HG02610 (cell line): ENCODE measurements around the gene SAMD8.
A peak's percentile ranks its signal among the peaks of the same experiment; 100 is the strongest.

Source experiments
- ATAC-seq: cut with Tn5 transposase; IDR thresholded peaks from one replicate; pipeline ENCODE4 v1.9.1; 2021; ENCODE audit warnings: mild to moderate bottlenecking, moderate library complexity; ENCODE audit not compliant: unreplicated experiment

The SAMD8 gene

GRCh38 chr10:75084834-75085384 lies 26.5 kb upstream of the SAMD8 start:
- ATAC-seq, result no peak

- ATAC-seq, result no peak
Observed at GRCh38 chr10:75086278-75086934, 25.1 kb upstream of the SAMD8 start.

DNA sequence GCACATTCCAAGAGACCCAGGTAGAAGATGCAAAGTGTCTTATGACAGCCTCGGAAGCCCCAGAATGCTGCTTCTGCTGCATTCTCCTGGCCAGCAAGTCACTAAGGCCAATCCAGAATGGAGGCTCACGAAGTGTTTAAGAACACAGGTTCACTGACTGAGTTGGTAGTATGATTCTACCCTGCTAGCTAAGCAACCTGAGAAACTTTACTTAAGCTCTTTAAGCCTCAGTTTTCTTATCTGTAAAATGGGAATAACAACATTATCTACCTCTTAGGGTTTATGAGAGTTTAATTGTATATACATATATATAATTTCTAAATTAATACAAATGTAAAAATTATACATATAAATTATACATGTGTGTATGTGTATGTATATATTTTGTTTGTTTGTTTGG lies 22.8 kb upstream of the SAMD8 start:
- ATAC-seq, result no peak

DNA sequence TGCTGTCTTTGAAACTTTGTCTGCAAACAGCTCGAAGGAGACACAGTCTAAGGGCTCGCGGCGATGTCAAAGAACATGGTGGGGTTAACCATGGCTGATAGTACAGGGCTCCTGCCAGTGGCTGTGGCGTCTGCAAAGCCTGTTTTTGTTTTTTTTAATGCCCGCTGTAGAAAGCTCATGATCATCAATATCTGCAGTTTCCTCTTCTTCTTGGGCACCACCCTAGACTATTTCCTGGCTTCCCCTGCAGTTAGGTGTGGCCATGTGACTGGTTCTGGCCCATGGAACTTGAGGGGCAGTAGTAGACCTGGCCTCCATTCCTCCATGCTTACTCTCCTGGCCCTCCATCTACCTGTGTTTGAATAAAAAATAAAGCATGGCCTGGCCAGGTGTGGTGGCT lies 21.8 kb upstream of the SAMD8 start:
- ATAC-seq, result no peak

DNA sequence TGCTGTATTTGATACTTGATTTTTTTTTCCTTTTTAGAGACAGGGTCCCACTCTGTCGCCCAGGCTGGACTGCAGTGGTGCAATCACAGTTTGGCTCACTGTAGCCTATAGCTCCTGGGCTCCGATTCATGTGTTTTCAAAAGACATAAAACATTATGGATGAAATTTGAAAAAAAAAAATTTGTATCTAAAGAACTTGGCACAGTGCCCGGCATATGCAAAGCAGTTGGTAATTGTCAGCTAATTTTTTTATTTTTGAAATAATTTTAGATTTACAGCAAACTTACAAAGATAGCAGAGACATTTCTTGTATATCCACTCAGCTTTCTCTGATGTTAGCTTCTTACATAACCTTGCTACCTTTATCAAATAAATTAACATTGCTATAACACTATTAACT lies 20.3 kb upstream of the SAMD8 start:
- ATAC-seq, result no peak

- ATAC-seq, result no peak
Observed at GRCh38 chr10:75094465-75094864, 17.0 kb upstream of the SAMD8 start.

- ATAC-seq, result no peak
Observed at GRCh38 chr10:75095631-75096030, 15.8 kb upstream of the SAMD8 start.

DNA sequence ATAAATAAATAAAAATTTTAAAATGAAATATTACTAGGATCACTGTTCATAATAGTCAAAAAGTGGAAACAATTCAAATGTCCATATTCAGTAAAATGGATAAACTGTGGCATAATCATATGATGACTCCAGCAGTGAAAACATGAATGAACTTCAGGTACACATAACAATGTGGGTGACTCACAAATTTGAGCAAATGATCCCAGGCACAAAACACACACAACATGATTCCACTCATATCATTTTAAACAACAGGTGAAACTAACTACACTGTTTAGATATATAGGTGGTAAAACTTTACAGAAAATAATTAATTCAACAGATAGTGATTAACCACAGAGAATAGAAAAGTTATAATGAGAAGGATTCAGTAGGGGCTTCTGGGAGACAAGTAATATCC lies 14.7 kb upstream of the SAMD8 start:
- no peak for ATAC-seq

- ATAC-seq, result no peak
Observed at GRCh38 chr10:75097666-75098285, 13.7 kb upstream of the SAMD8 start.

DNA sequence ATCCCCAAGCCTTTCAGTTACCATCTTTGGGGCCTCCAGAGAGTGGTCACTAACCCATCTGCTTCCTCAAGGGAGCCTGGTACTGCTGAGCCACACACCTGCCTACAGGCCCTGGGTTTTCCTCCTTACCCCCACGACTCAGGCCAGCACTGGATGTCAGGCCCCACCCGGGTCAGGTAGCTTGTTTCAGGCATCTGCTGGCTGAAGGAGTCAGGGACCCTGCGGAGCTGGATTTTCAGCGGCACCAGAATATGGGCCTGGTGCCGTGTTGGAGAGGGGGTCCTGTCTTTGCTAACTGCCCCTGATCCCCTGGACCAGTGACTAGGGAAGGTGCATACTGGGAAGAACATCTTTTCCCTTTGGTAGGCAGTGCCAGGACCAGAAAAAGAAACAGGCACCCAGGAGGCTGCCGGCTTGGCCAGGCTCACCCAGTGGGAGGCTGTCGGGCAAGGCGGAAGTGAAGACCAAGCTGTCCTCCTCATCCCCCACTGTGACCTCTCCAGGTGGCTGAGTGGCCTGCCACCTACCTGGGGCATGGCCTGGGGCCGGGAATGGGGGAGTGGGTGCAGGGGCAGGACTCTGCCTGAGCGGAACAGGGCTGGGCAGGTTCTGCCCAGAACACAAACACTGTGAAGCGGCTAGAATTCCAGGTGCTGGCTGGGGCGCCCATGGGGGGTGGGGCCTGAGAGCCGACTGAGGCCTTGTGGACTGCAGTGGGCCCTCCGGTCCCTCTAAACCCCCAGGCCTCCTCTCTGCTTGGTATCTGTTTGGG lies 12.4 kb upstream of the SAMD8 start:
- ATAC-seq, result no peak

DNA sequence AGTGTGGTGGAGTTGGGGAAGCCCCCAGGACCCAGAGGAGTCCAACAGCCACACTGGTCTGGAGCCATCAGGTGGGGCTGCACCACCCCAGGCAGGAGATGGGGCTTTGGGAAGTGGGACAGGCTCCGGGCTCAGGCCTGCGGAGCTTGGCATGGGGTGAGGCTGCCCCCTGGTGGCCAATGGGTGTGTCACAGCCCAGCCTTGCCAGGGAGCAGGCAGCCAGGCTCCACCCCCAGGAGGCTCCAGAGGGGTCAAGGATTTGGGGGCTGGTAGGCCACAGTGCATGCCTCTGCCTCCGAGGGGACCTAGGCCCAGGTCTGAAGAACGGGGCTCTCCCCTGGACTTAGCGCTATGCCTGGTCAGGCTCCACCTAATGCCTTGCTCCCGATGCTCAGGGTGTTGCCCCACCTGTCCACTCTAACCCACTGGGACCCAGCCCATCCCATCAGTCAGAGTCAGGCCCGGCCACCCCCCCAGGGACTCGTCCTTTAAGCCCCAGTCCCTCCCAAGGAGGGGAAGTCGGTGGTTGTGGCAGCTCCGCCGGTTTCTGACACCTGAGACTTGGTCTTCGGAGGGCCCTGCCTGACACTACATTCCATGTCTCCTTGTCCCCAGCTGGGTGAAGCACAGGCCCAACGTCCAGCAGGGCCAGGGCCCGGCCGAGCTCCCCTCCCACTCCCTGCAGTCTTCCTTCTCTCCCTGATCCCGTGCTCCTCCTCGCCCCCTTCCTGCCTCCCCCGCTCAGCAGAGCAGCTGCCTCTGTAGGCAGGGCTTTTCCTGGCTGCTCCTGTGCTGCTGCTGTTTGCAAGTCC lies 11.3 kb upstream of the SAMD8 start:
- peak; percentile 69 for ATAC-seq

GRCh38 chr10:75100764-75101291 lies 10.6 kb upstream of the SAMD8 start:
- no peak for ATAC-seq

GRCh38 chr10:75101416-75102251 lies 9.8 kb upstream of the SAMD8 start:
- no peak for ATAC-seq

DNA sequence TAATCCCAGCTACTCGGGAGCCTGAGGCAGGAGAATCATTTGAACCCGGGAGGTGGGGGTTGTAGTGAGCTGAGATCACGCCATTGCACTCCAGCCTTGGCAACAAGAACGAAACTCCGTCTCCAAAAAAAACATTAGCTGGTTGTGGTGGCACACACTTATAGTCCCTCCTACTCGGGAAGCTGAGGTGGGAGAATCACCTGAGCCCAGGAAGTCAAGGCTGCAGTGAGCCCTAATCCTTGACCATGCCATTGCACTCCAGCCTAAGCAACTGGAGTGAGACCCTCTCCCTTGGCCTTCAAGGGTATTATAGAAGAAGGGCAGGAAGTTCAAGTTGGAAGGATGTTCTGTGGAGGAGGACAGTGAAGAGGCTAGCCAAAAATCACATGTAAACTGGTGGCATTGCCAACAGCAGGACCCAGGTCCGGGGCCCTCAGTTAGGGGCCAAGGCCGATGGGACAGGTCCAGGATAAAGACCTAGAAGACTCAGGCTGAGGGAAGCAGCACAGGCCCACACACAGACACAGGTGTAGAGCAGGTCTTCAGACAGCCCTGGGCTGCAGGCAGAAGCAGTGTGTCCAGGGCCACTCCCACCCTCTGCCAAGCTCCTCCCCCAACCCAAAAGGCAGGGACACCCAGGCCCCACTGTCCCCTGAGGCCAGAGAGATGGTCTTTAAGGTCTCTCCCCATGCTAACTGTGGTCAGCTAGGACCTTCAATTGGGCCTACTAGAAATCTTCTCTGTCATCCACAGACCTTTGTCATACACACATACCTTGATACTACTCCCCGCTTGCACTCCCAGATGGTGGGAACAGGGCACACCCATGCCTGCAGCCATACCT lies 8.4 kb upstream of the SAMD8 start:
- ATAC-seq, result no peak

DNA sequence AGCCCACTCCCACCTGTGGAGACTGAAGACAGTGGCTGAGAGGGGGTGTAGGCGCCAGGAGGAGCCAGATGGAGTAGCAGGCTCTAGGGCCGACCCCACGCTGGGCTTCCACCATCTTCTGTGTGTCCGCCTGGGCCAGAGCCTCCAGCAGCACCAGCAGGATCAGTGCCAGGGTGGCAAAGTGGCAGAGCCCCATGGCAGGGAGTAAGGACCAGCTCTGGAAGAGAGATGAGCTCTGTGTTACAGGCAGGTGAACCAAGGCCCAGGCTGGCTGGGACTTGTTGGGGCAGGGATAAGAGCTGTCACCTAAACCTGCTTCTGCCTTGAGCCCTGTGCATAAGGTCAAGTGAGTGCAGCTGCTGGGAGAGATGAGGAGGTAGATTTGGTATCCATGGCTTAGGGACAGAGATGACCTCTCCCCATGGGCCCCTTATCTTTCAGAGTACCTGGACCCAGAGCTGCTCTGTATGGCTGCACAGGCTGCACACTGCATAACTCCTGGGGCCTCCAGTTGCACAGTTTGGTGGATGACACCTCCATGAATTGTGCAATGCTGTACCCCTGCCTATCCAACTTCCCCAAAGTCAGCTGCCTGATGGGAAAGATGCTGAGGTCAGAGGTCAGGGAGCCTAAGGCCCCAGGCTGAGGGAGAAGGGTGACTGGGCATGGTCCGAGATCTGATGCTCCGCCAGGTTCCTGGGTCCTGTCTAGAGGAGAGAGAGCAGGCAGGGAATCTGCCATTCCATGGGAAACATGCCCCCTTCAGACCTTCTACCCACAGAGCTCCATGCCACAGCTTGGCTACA lies 7.4 kb upstream of the SAMD8 start:
- ATAC-seq, result no peak

- no peak for ATAC-seq
Observed at GRCh38 chr10:75104842-75105241, 6.6 kb upstream of the SAMD8 start.

GRCh38 chr10:75105576-75106197 lies 5.8 kb upstream of the SAMD8 start:
- no peak for ATAC-seq

- no peak for ATAC-seq
Observed at GRCh38 chr10:75106242-75106641, 5.2 kb upstream of the SAMD8 start.
